ENCODE results near the gene HOXA10.

DNA sequence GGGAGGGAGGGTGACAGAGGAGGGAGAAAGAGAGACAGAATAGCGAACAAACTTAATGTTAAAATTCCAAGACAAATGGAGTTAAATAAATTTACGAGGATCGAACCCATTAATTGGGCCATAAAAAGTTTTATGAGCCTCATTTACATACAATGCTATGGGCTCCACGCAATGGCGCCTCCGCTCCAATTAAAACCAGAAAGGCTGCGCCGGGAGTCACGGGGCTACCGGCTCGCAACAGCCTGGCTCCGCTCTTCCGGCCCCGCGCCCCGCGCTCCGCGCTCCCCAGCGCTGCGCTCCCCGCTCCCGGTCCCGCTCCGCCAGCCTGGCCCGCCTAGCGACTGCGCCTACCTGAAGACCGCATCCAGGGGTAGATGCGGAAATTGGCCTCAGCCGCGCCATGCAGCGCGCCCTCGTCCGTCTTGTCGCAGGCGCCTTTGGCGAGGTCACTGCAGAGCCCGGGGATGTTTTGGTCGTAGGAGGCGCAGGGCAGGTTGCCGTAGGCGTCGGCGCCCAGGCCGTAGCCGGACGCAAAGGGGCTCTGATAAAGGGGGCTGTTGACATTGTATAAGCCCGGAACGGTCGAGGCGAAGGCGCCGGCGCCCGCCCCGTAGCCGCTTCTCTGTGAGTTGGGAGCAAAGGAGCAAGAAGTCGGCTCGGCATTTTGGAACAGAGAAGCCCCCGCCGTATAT is 18.2 kb downstream of the HOXA10 start:
- TF ChIP-seq, protein P1, sequence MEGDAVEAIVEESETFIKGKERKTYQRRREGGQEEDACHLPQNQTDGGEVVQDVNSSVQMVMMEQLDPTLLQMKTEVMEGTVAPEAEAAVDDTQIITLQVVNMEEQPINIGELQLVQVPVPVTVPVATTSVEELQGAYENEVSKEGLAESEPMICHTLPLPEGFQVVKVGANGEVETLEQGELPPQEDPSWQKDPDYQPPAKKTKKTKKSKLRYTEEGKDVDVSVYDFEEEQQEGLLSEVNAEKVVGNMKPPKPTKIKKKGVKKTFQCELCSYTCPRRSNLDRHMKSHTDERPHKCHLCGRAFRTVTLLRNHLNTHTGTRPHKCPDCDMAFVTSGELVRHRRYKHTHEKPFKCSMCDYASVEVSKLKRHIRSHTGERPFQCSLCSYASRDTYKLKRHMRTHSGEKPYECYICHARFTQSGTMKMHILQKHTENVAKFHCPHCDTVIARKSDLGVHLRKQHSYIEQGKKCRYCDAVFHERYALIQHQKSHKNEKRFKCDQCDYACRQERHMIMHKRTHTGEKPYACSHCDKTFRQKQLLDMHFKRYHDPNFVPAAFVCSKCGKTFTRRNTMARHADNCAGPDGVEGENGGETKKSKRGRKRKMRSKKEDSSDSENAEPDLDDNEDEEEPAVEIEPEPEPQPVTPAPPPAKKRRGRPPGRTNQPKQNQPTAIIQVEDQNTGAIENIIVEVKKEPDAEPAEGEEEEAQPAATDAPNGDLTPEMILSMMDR (IDR thresholded peaks at IDR 0.05), result no peak
- TF ChIP-seq POLR2A (IDR thresholded peaks at IDR 0.05), result no peak

Measured in thyroid gland (tissue), 4 donors.